Thyroid gland (tissue), 4 donors: ENCODE results near the gene TSNAX.

ENCODE experiments used
- POLR2A ChIP-seq, 2 donors: fragments of 450-650 bp; IDR thresholded peaks; one replicate each; pipeline ENCODE4 v1.6.1; 2017; ENCODE audit warnings: antibody characterized with exemption in 2 of 2, mild to moderate bottlenecking in 2 of 2, moderate library complexity in 1 of 2
- TF ChIP-seq, protein P1 (sequence below), 6 experiments: fragments of 200-600 bp in 3 of 6; fragments of 450-650 bp in 3 of 6; sonication (generic) in 3 of 6; IDR thresholded peaks; one replicate each; pipeline ENCODE4 v1.5.1; 2016 to 2019; ENCODE audit warnings: antibody characterized with exemption in 6 of 6, mild to moderate bottlenecking in 2 of 6, inconsistent platforms in 1 of 6, moderate library complexity in 1 of 6

GRCh38 chr1:231518485-231519034 is 9.9 kb upstream of the TSNAX start:
- TF ChIP-seq, protein P1, sequence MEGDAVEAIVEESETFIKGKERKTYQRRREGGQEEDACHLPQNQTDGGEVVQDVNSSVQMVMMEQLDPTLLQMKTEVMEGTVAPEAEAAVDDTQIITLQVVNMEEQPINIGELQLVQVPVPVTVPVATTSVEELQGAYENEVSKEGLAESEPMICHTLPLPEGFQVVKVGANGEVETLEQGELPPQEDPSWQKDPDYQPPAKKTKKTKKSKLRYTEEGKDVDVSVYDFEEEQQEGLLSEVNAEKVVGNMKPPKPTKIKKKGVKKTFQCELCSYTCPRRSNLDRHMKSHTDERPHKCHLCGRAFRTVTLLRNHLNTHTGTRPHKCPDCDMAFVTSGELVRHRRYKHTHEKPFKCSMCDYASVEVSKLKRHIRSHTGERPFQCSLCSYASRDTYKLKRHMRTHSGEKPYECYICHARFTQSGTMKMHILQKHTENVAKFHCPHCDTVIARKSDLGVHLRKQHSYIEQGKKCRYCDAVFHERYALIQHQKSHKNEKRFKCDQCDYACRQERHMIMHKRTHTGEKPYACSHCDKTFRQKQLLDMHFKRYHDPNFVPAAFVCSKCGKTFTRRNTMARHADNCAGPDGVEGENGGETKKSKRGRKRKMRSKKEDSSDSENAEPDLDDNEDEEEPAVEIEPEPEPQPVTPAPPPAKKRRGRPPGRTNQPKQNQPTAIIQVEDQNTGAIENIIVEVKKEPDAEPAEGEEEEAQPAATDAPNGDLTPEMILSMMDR (IDR thresholded peaks at IDR 0.05), result no peak
- TF ChIP-seq POLR2A (IDR thresholded peaks at IDR 0.05), result no peak
